Stimulated activated naive CD8-positive, alpha-beta T cell treated with anti-CD3 and anti-CD28 coated beads, Interleukin-15, amount 100 ng/mL, for 72 hours (primary cell): Measurements from ENCODE around the gene FGF12.

Source experiments
- ATAC-seq: fragments of 150-1000 bp; cut with Tn5 transposase; 2 replicates; pipeline ENCODE4 v1.10.0; 2021; ENCODE audit warnings: mild to moderate bottlenecking, moderate library complexity
- DNase-seq, 2 donors: peaks; one replicate each; pipeline ENCODE4 v3.0.0; 2021 to 2022
- H3K27ac Mint-ChIP-seq, 2 donors: one replicate each; pipeline ENCODE4 v1.8.0; 2022; ENCODE audit warnings: mild to moderate bottlenecking in 2 of 2, mixed read lengths in 2 of 2, moderate library complexity in 2 of 2
- H3K27me3 Mint-ChIP-seq: one replicate; pipeline ENCODE4 v1.8.0; 2022; ENCODE audit warnings: mixed read lengths
- H3K4me1 Mint-ChIP-seq: one replicate; pipeline ENCODE4 v1.8.0; 2022; ENCODE audit warnings: mild to moderate bottlenecking, mixed read lengths
- H3K4me3 Mint-ChIP-seq, 2 donors: one replicate each; pipeline ENCODE4 v1.8.0; 2022; ENCODE audit warnings: mild to moderate bottlenecking in 2 of 2, mixed read lengths in 2 of 2, moderate library complexity in 1 of 2
- H3K9me3 Mint-ChIP-seq, 2 donors: one replicate each; pipeline ENCODE4 v1.8.0; 2022; ENCODE audit warnings: mixed read lengths in 2 of 2

FGF12 gene

GRCh38 chr3:192277477-192277876 is 449.9 kb downstream of the FGF12 start:
- no peak overlapping the region for H3K27ac Mint-ChIP-seq
- no peaks in the 10 kb centered on the region for H3K4me1 Mint-ChIP-seq
- H3K4me3 Mint-ChIP-seq: no peak overlapping the region
- H3K27me3 Mint-ChIP-seq: no peaks in the 10 kb centered on the region
- DNase-seq (no peak), ATAC-seq (no peak)
- H3K9me3 Mint-ChIP-seq: peaks cover 0 to 12% of the 10 kb centered on the region in 2 donors

DNA sequence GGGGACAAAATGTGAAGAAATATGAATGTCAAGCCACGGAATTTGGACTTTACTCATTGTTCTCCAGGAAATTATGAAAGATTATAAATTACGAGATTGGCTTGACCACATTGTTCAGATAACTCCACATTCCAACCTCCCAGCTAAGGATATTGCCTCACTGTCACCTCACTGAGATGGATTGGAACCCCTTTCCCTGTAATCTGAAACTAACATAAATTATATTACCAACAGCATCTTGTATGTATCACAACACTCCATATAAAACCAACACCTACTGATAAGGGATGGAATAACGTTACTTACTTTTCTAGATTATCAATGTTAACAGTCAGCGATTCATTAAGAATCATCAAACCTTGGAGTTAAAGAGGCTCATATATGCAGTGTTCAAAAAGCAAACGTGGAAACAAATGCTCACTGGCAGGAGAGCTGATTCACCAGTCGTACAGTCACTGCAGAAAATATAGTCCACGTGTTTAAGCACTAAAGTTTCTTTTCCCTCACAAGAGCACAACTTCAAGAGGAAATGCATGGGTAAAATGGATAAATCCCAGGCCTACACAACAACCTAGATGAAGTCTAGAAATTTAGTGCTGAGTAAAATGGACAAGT is 451.5 kb downstream of the FGF12 start:
- DNase-seq: no peak
- Mint-ChIP-seq H3K9me3 (peaks cover 0 to 8% of the 10 kb centered on the region in 2 donors), H3K4me3 (no peak overlapping the region), H3K27ac (no peak overlapping the region), H3K4me1 (no peaks in the 10 kb centered on the region), H3K27me3 (no peaks in the 10 kb centered on the region)
- no peak for ATAC-seq

GRCh38 chr3:192273697-192274010 is 453.7 kb downstream of the FGF12 start:
- DNase-seq (no peak), ATAC-seq (no peak)
- Mint-ChIP-seq H3K27me3 (no peaks in the 10 kb centered on the region), H3K4me3 (no peak overlapping the region), H3K4me1 (no peaks in the 10 kb centered on the region), H3K27ac (no peak overlapping the region), H3K9me3 (peaks cover 0 to 8% of the 10 kb centered on the region in 2 donors)

DNA sequence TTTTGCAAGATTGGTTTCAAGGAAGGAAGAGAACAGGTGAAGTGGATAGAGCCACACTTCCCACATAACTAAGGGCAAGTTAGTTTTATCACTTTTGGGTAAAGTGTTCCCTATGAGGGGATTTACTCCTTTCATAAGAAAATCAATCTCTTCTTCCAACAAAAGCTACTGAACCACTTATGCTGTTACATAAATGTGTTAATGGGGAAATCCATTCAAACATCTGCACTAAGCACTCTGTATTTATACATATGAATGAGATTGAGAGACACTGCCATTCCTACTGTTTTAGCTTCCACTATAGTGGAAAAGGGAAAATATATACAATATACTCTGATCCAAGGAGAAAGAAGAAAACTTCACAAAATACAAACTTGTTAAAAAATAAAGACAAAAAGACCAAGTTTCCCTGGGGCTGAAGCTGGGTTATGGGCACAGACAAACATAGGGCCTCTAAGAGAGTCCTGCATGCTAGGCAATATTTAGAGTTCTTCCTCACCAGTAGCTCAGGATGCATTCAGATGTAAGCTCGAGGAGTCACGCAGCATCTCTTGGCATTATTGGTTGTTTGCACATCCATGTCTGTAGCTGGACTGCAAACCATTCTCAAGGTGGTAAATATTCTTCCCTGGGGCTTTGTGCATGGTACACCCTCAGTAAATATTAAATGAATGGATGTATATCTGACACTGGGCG is 454.2 kb downstream of the FGF12 start:
- no peak overlapping the region for H3K27ac Mint-ChIP-seq
- no peak overlapping the region for H3K4me3 Mint-ChIP-seq

DNA sequence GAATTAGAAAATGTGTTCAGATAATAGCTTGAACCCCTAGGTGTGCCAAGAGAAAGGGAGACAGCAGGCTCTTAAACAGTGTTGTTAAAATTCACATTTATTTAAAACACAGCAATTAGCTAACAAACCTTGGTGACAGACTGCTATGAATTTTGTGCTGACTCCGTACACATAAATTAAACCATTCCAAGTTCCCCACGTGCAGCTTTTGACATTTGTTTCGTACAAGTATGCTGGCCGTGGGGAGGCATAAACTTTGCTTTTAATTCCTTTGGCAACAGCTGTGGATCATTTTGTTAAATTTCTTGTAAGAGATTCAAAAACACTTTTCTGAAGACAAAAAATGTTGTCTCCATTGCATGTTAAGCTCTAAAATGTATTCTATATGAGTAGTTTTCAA is 465.3 kb downstream of the FGF12 start:
- Mint-ChIP-seq H3K4me1 (no peaks in the 10 kb centered on the region), H3K9me3 (peaks cover 0 to 6% of the 10 kb centered on the region in 2 donors), H3K27me3 (no peaks in the 10 kb centered on the region), H3K27ac (no peak overlapping the region), H3K4me3 (no peak overlapping the region)
- DNase-seq: no peak
- no peak for ATAC-seq

More for the DNA sequence above, 454.2 kb downstream of the FGF12 start:
- H3K9me3 Mint-ChIP-seq: peaks cover 0 to 8% of the 10 kb centered on the region in 2 donors
- no peaks in the 10 kb centered on the region for H3K4me1 Mint-ChIP-seq
- DNase-seq (no peak), ATAC-seq (no peak)
- no peaks in the 10 kb centered on the region for H3K27me3 Mint-ChIP-seq

DNA sequence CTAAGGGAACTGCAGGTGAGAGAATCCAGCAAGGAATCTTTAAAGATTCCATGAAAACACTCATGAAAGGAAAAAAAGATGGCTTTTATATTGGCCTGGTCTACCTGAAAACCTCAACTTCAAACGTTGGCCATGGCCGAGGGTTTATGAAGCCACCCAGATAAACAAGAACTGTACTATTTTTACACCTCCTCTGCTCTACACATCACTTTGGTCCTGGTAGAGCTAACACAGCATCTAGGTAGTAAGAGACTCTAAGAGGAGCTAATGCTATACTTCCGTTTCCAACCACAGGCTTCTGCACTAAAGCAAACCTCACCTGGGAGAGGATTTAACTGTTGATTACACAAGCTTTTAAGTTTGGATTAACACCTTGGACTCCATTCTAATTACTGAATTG is 466.2 kb downstream of the FGF12 start:
- H3K9me3 Mint-ChIP-seq: peaks cover 0 to 6% of the 10 kb centered on the region in 2 donors
- H3K4me3 Mint-ChIP-seq: no peak overlapping the region
- ATAC-seq (no peak), DNase-seq (no peak)
- no peaks in the 10 kb centered on the region for H3K4me1 Mint-ChIP-seq
- H3K27me3 Mint-ChIP-seq: no peaks in the 10 kb centered on the region
- H3K27ac Mint-ChIP-seq: no peak overlapping the region

DNA sequence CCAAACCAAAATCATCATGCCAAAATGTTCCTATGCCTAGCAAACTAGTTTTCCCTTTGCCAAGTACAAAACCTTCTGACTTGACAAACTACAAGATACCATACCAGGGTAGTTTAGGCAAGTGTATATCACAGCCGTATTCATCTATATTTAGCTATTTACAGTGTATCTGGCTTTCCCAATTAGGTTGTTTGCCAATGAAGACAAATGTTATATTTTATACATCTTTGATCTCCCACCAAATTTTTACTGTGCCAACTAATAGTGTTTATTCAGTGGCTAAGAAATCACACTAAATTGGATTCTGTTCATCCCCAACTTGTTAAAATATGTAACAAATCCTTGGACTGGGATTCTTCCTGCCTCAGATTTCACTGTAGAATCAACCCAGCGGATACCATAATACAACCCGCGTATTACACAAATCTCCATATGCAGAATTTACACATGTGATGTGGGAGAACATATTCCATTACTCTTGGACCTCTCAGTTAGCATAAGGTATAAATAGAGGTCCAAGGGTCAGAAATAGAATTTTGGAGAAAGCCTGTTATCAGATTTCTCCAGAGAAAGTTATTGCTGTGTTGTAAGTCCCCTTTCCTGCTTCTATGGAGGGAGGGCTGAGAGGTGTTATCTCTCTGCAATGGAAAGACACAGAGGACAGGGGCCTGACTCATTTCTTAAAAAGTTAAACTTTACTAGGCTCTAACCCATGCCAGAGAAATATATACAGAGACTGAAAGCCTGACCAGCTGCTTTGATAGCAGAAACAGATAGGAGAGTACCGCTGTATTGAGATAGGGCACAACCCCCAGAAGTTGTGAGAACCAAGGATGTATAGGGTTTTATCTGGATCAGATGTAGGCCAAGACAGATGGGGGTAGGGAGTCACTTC is 467.0 kb downstream of the FGF12 start:
- peaks cover 0 to 6% of the 10 kb centered on the region in 2 donors for H3K9me3 Mint-ChIP-seq
- no peak for DNase-seq
- H3K27me3 Mint-ChIP-seq: no peaks in the 10 kb centered on the region
- no peaks in the 10 kb centered on the region for H3K4me1 Mint-ChIP-seq
- H3K4me3 Mint-ChIP-seq: no peak overlapping the region
- H3K27ac Mint-ChIP-seq: no peak overlapping the region
- ATAC-seq: no peak

- Mint-ChIP-seq H3K4me3 (no peak overlapping the region), H3K27ac (no peak overlapping the region), H3K9me3 (peaks cover 0 to 6% of the 10 kb centered on the region in 2 donors), H3K27me3 (no peaks in the 10 kb centered on the region), H3K4me1 (no peaks in the 10 kb centered on the region)
- no peak for ATAC-seq
- DNase-seq: no peak
Measured at GRCh38 chr3:192259661-192260060, 467.7 kb downstream of the FGF12 start.

- no peaks in the 10 kb centered on the region for H3K27me3 Mint-ChIP-seq
- H3K9me3 Mint-ChIP-seq: peaks cover 0 to 6% of the 10 kb centered on the region in 2 donors
- H3K4me3 Mint-ChIP-seq: no peak overlapping the region
- H3K27ac Mint-ChIP-seq: no peak overlapping the region
- DNase-seq: no peak
- no peak for ATAC-seq
- no peaks in the 10 kb centered on the region for H3K4me1 Mint-ChIP-seq
Measured at GRCh38 chr3:192258721-192259120, 468.6 kb downstream of the FGF12 start.

GRCh38 chr3:192255839-192256238 is 471.5 kb downstream of the FGF12 start:
- Mint-ChIP-seq H3K4me1 (no peaks in the 10 kb centered on the region), H3K27ac (no peak overlapping the region), H3K27me3 (no peaks in the 10 kb centered on the region), H3K4me3 (no peak overlapping the region), H3K9me3 (peaks cover 0 to 6% of the 10 kb centered on the region in 2 donors)
- ATAC-seq (no peak), DNase-seq (no peak)

DNA sequence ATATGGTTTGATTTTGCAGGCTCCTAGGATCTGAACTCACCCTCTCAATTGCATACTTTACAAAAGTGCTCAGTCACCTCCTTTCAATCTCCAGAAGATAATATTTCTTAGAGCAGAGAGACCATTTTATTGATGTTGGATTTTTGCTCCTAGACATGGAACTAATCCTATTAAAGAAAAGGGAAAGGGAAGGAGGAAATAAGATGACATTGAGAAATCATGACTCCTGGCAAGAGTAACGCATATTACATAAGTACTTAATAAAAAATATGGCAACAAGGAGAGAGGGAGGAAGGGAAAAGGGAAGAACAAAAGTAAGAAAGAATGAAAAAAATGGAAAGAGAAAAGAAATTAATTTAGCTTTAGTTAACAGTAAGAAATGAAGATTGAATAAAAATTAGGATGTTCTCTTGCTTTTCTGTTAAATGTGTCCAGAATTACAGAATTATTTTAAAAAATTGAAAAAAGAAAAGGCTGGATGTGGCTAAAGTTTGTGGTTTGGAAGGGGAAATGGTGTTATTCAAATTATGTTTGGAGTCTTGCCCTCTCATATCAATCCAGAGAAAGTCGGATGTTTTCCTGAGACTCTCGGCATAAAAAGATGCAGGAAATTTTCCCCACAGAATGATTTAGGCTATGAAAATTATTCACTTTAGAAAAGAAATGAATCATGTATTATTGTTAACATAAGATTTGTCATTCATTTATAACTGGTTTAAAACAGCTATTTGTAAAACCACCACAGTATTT is 474.0 kb downstream of the FGF12 start:
- Mint-ChIP-seq H3K4me1 (no peaks in the 10 kb centered on the region), H3K27ac (no peak overlapping the region), H3K9me3 (no peaks in the 10 kb centered on the region), H3K4me3 (no peak overlapping the region), H3K27me3 (no peaks in the 10 kb centered on the region)
- ATAC-seq (no peak), DNase-seq (no peak)

DNA sequence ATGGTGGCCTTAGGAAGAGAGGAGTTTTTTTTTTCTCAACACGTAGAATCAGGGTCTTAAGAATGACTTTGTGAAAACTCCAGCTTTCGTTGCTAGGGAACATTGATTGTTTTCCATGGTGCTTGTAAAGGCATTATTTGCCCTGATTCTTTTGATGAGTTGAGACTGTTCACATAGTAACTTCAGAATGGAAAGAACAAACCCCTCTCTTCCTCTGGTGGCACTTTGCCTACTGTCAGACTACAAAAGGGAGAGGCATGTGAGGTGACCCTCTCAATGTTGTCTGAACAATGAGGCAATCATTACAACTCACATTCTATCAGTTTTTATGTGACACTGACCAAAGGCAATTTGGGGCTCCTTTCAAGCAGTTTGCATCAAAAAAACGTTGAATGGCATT is 477.8 kb downstream of the FGF12 start:
- DNase-seq: no peak
- Mint-ChIP-seq H3K9me3 (no peaks in the 10 kb centered on the region), H3K27ac (no peak overlapping the region), H3K4me3 (no peak overlapping the region), H3K4me1 (no peaks in the 10 kb centered on the region), H3K27me3 (no peaks in the 10 kb centered on the region)
- ATAC-seq: no peak

DNA sequence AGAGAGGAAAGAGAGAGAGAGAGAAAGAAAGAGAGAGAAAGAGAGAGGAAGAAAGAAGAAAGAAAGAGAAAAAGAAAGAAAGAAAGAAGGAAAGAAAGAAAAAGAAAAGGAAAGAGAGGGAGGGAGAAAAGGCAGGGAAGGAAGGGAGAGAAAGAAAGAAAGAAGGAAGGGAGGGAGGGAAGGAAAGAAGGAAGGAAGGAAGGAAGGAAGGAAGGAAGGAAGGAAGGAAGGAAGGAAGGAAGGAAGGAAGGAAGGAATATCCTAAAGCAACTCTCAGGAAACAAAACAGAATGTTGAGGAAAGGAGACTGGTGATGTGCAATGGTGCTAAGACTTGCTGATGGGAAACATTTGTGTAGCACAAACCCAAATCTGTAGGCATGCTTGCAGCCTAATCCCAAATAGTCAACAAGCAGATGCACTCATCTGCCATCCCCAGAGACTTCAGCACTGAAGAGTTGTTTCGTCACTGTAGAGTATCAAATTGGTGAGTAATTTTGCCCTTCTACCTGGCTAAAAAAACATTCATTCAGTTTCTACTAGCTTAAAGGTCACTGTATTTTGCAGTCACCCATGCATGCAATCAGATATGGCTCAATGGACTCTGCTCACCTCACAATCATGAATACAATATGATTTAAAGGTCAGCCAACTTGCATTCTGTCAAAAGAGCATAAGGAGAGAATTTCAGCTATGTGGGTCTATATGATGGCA is 480.3 kb downstream of the FGF12 start:
- Mint-ChIP-seq H3K27me3 (no peaks in the 10 kb centered on the region), H3K4me1 (no peaks in the 10 kb centered on the region), H3K9me3 (no peaks in the 10 kb centered on the region), H3K4me3 (no peak overlapping the region), H3K27ac (no peak overlapping the region)
- ATAC-seq (no peak), DNase-seq (no peak)

GRCh38 chr3:192244591-192244990 is 482.8 kb downstream of the FGF12 start:
- no peak for ATAC-seq
- Mint-ChIP-seq H3K4me3 (no peak overlapping the region), H3K27ac (no peak overlapping the region)

DNA sequence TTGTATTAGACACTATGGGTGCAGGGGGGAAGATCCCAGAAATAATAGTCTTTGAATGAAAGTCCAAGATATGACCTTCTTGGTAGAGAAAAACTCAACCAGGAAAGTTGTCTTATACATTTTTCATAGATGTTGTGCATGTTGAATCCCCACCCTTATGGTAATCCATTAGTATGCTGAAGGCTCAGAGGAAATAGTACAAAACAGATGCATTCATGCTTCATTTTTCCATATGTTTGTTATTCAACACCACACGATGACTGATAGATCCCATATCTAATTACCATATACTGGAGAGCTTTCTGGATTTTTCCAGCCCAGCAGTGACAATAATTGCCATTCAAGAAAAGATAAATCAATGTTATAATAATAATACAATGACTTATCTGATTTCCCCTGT is 487.4 kb downstream of the FGF12 start:
- H3K27me3 Mint-ChIP-seq: no peaks in the 10 kb centered on the region
- no peak overlapping the region for H3K4me3 Mint-ChIP-seq
- H3K4me1 Mint-ChIP-seq: no peaks in the 10 kb centered on the region
- peaks cover 0 to 6% of the 10 kb centered on the region in 2 donors for H3K9me3 Mint-ChIP-seq
- no peak for ATAC-seq
- no peak for DNase-seq
- no peak overlapping the region for H3K27ac Mint-ChIP-seq

More at GRCh38 chr3:192244591-192244990, 482.8 kb downstream of the FGF12 start:
- Mint-ChIP-seq H3K9me3 (no peaks in the 10 kb centered on the region), H3K27me3 (no peaks in the 10 kb centered on the region), H3K4me1 (no peaks in the 10 kb centered on the region)
- DNase-seq: no peak
